ENCODE results near the gene ACSF3. TPM values are rescaled to one million over a fixed set of nuclear protein-coding genes. Genes with fewer than 3 reads are reported as not detected.

ACSF3 gene
- total RNA-seq, 1 donor = 20.7 TPM

DNA sequence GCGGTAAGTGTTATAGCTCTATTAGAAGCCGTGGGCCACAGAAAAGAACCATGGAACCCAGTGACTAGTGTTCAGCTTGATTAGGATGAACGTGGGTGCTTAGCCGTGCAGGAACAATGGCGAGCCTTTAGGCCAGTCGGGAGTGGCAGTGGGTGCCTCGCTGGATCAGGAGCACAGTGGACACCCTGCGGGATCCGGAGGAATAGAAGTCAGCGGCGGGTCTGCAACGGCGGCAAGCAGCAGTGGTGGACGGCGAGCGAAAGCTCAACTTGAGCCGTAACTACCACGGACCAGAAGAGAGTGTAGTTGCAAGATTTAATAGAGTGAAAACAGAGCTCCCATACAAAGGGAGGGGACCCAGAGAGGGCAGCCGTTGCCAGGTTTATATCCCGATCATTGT is 40.6 kb downstream of the ACSF3 start:
- TF ChIP-seq, protein P1, sequence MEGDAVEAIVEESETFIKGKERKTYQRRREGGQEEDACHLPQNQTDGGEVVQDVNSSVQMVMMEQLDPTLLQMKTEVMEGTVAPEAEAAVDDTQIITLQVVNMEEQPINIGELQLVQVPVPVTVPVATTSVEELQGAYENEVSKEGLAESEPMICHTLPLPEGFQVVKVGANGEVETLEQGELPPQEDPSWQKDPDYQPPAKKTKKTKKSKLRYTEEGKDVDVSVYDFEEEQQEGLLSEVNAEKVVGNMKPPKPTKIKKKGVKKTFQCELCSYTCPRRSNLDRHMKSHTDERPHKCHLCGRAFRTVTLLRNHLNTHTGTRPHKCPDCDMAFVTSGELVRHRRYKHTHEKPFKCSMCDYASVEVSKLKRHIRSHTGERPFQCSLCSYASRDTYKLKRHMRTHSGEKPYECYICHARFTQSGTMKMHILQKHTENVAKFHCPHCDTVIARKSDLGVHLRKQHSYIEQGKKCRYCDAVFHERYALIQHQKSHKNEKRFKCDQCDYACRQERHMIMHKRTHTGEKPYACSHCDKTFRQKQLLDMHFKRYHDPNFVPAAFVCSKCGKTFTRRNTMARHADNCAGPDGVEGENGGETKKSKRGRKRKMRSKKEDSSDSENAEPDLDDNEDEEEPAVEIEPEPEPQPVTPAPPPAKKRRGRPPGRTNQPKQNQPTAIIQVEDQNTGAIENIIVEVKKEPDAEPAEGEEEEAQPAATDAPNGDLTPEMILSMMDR (IDR thresholded peaks at IDR 0.05; ENCODE audit: insufficient read depth, low read depth, low read length) = no peak
- H3K4me3 ChIP-seq (ENCODE audit: low read depth, low read length) = no peak overlapping the region
- no peak for DNase-seq (ENCODE audit: low read depth)

DNA sequence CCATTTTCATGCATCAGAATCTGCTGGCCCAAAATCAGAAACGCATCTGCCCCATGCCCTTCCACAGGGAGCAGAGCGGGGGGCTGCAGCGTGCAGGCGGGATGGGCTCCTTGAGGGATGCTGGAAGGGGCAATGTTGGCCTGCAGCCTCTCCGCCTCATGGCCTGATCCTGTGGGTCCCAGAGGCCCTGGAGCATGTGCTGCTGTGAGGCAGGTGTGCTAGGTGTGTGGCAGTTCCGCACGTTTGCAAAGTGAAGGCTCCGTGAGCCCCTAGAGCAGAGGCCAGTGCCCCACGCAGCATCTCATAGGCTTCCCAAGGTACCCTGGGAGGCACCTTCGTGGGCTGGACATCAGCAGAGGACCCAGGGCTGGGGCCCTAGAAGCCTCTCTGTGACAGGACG is 41.5 kb downstream of the ACSF3 start:
- TF ChIP-seq, protein P1 (IDR thresholded peaks at IDR 0.05; ENCODE audit: insufficient read depth, low read depth, low read length) = no peak

DNA sequence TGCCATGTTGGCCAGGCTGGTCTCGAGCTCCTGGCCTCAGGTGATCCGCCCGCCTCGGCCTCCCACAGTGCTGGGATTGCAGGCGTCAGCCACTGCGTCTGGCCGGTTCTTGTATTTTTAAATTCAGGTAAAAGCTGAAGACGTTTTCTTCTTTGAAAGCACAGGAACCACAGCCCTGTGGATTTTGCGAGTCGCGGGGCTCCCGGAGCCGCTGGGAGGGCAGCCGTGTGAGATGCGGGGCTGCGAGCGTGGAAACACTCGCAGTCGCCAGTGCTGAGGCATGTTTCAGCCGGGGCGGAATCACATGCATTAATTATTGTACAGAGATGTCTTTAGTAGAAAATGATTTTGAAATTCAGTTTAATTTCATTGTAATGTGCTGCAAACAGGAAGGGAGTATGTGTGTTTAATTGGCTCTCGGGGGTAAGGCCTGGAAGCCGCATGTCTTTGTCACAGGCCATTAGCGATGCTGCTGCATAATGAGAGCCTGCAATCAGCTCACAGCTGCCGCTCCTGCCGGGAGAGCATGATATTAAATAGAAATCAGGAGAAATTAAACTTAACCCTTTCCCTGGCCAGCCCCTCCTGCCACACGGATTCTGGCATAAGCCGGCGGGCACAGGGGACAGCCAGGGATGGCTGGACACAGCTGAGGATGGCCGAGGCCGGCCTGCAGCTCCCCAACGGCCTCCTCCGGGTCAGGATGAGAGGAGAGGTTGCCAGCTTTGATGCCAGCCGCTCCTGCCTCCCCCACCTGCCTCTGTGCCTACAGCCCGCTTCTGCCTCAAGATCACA is 42.5 kb downstream of the ACSF3 start:
- TF ChIP-seq, protein P1 (IDR thresholded peaks at IDR 0.05; ENCODE audit: insufficient read depth, low read depth, low read length) = no peak
- H3K4me3 ChIP-seq (ENCODE audit: low read depth, low read length) = no peak overlapping the region
- no peak for DNase-seq (ENCODE audit: low read depth)

More for the DNA sequence above, 41.5 kb downstream of the ACSF3 start:
- H3K4me3 ChIP-seq (ENCODE audit: low read depth, low read length) = no peak overlapping the region
- no peak for DNase-seq (ENCODE audit: low read depth)

DNA sequence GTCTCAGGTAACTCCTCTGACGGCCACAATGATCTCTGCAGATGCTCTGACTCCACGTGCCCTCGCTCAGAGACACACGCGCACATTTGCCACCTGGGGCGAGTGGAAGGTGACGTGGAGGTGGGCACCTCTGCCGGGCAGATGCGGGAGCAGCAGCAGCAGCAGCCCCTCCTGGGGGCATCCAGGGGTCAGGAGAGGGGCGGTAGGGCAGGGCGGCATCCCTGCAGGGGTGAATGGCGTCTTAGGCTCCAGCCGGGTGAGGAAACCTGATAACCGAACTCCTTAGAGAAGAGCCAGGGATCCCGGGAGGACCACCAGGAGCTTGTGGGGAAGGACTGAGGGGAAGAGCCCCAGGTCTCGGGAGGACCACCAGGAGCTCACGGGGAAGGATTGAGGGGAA is 43.3 kb downstream of the ACSF3 start:
- H3K4me3 ChIP-seq (ENCODE audit: low read depth, low read length) = no peak overlapping the region
- DNase-seq (ENCODE audit: low read depth) = no peak
- TF ChIP-seq, protein P1 (IDR thresholded peaks at IDR 0.05; ENCODE audit: insufficient read depth, low read depth, low read length) = no peak

DNA sequence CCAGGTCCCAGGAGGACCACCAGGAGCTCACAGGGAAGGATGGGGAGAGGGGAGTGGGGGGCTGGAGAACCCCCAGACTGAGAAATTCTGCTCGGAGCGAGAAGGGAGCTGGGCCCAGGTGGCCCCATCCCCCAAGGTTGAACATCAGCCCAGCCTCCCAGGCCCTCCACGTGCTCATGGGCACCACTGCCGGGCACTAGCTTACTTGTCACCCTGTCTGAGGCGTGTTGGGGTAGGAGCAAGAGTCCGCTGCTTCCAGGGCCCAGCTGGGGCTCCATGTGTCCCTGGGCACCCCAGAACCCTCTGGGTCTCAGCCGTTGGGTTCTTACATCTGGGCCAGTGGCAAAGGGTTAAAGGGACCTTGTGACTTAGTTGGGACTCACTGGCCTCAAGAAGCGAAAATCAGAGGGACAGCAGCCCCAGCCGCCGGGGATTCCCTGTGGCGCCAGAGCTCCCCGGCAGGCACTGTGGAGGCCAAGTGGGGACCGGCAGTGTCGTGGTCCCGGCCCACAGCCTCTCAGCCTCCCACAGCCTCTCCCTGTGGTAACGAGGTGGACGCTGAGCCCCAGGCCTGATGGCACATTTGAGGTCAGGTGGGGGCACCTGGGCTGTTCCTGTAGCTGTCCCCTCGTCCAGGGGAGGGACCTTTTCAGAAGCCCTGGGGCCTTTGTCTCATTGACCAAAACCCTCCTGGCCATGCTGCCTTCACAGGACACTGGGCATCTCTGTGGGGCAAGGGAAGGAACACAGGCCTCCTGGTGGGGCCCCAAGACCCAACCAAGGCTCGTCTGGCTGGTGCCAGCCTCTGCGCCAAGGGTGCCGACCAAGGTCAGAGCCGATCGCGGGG is 44.2 kb downstream of the ACSF3 start:
- TF ChIP-seq, protein P1 (IDR thresholded peaks at IDR 0.05; ENCODE audit: insufficient read depth, low read depth, low read length) = no peak
- no peak overlapping the region for H3K4me3 ChIP-seq (ENCODE audit: low read depth, low read length)
- no peak for DNase-seq (ENCODE audit: low read depth)

DNA sequence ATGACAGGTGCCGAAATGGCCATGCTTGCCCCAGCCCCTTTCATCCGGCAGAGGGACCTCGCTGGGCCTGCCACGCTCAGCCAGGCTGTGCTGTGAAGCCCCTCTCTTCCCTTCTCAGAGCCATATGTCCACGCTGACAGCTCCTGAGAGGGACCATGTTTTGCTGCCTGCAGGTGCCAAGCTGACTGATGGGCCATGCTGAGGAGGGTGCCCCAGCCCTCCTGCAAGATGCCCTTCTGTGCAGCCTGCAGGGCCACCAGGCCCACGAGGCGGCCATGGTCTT is 44.8 kb downstream of the ACSF3 start:
- no peak for DNase-seq (ENCODE audit: low read depth)
- TF ChIP-seq, protein P1 (IDR thresholded peaks at IDR 0.05; ENCODE audit: insufficient read depth, low read depth, low read length) = no peak

More for the DNA sequence above, 44.8 kb downstream of the ACSF3 start:
- no peak overlapping the region for H3K4me3 ChIP-seq (ENCODE audit: low read depth, low read length)

Measured in fibroblast of villous mesenchyme (primary cell).